Activated CD4-positive, alpha-beta memory T cell treated with anti-CD3 and anti-CD28 coated beads for 36 hours (primary cell): ENCODE results near the gene ADPGK. TPM values are rescaled to one million over a fixed set of nuclear protein-coding genes. Genes with fewer than 3 reads are reported as not detected.
"Not testable (repeated sequence)": the region's sequence is repeated elsewhere in the genome, so short reads cannot be mapped to it uniquely, and the experiment has no call there.

Experiments
- CTCF ChIA-PET: fragments of 350-600 bp; sonication (Branson Sonifier 250); formaldehyde crosslinking; loops from one replicate; lab custom pipeline; 2021; ENCODE audit warnings: antibody characterized with exemption, inconsistent platforms; lab: Charles Lee
- POLR2A ChIA-PET: fragments of 350-600 bp; sonication (Branson Sonifier 250); formaldehyde crosslinking; loops from one replicate; lab custom pipeline; 2021; ENCODE audit warnings: antibody characterized with exemption; lab: Charles Lee
- DNase-seq: peaks from one replicate; pipeline ENCODE4 v3.0.0-alpha.2; 2020
- H3K27ac Mint-ChIP-seq: one replicate; pipeline ENCODE4 v1.8.0; 2021; ENCODE audit warnings: mixed read lengths
- H3K27me3 Mint-ChIP-seq: one replicate; pipeline ENCODE4 v1.8.0; 2021; ENCODE audit warnings: mixed read lengths
- H3K36me3 Mint-ChIP-seq: one replicate; pipeline ENCODE4 v1.8.0; 2021; ENCODE audit warnings: mixed read lengths
- H3K4me1 Mint-ChIP-seq: one replicate; pipeline ENCODE4 v1.8.0; 2021; ENCODE audit warnings: low read depth, mixed read lengths
- H3K4me3 Mint-ChIP-seq: one replicate; pipeline ENCODE4 v1.8.0; 2021; ENCODE audit warnings: mild to moderate bottlenecking, mixed read lengths
- H3K9me3 Mint-ChIP-seq: one replicate; pipeline ENCODE4 v1.8.0; 2021; ENCODE audit warnings: mixed read lengths
- intact Hi-C: fragments of 100-400 bp; cut with micrococcal nuclease; formaldehyde crosslinking; loops from one replicate; pipeline ENCODE4 v1.15.1; 2023
- total RNA-seq, 2 experiments: library from RNA; stranded (reverse); gene quantifications; one replicate each; pipeline ENCODE4 v1.2.3, GENCODE V29; 2021

Gene ADPGK
- total RNA-seq, 2 experiments from 2014 or later: 60.9 to 61.5 TPM

- H3K36me3 Mint-ChIP-seq: peaks cover 10% of the 10 kb centered on the region
- CTCF ChIA-PET: interaction anchor here (0.7 to 3.5 kb wide), 64 partner anchors 9 to 1060 kb away, joined by 3 to 45 read pairs (median 5); partner anchors contain the start of genes ADPGK, BBS4 and HIGD2B
Measured at GRCh38 chr15:72722071-72722696, 61.4 kb downstream of the ADPGK start.

DNA sequence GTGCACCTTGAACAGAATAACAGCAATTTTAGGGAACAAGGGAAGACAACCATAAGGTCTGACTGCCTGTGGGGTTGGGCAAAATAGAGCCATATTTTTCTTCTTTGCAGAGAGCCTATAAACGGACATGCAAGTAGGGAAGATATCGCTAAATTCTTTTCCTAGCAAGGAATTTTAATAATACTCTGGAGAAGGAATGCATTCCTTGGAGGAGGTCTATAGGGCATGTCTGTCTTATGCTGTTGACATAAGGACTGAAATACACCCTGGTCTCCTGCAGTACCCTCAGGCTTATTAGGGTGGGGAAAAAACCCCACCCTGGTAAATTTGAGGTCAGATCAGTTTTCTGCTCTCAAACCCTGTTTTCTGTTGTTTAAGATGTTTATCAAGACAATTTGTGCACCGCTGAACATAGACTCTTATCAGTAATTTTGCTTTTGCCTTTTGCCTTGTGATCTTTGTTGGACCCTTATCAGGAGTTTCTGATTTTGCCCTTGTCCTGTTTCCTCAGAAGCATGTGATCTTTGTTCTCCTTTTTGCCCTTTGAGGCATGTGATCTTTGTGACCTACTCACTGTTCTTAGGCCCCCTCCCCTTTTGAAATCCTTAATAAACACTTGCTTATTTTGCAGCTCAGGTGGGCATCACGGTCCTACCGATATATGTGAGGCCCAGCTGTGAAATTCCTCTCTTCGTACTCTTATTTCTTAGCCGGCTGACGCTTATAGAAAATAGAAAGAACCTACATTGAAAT is 74.8 kb downstream of the ADPGK start:
- H3K27me3 Mint-ChIP-seq, DNase-seq, POLR2A ChIA-PET, H3K36me3 Mint-ChIP-seq, H3K4me3 Mint-ChIP-seq, H3K27ac Mint-ChIP-seq, H3K4me1 Mint-ChIP-seq, H3K9me3 Mint-ChIP-seq, intact Hi-C loops: not testable (repeated sequence)
- CTCF ChIA-PET: interaction anchor here (1.1 to 1.3 kb wide), 3 partner anchors 13 to 109 kb away, joined by 3 to 4 read pairs (median 3); no protein-coding TSS in a partner anchor

More at GRCh38 chr15:72722071-72722696, 61.4 kb downstream of the ADPGK start:
- H3K27me3 Mint-ChIP-seq: no peaks in the 10 kb centered on the region
- peak; percentile 77 for DNase-seq
- POLR2A ChIA-PET: interaction anchor here (1.1 kb wide), 1 partner anchor 63 kb away, joined by 3 read pairs; no protein-coding TSS in a partner anchor
- H3K27ac Mint-ChIP-seq: no peak overlapping the region
- intact Hi-C loops: loop anchor here (1.0 to 5.0 kb wide), 3 partner anchors 61 to 520 kb away; partner anchors contain the start of gene ADPGK
- H3K9me3 Mint-ChIP-seq: no peaks in the 10 kb centered on the region
- H3K4me3 Mint-ChIP-seq: no peak overlapping the region
- peaks cover 2% of the 10 kb centered on the region for H3K4me1 Mint-ChIP-seq

GRCh38 chr15:72706266-72706665 is 77.3 kb downstream of the ADPGK start:
- no peak for DNase-seq
- Mint-ChIP-seq H3K9me3 (no peaks in the 10 kb centered on the region), H3K27ac (no peak overlapping the region), H3K4me1 (peaks cover 2% of the 10 kb centered on the region), H3K4me3 (no peak overlapping the region), H3K36me3 (peaks cover 6% of the 10 kb centered on the region), H3K27me3 (no peaks in the 10 kb centered on the region)
- intact Hi-C loops: no loop called here
- ChIA-PET POLR2A (no interaction called here), CTCF (interaction anchor here (1.5 kb wide), 2 partner anchors 16 to 107 kb away, joined by 4 to 7 read pairs; no protein-coding TSS in a partner anchor)

Other genes starting within 250 kb of the ADPGK start
- gene GOLGA6B, start 129.1 kb downstream of the ADPGK start, total RNA-seq: not detected
- gene HIGD2B, start 97.6 kb downstream of the ADPGK start, total RNA-seq: under 1 TPM; 0.27 to 0.31 TPM
- gene BBS4, start 97.6 kb downstream of the ADPGK start, total RNA-seq: 10 to 100 TPM; 12.6 to 15.5 TPM